Nephron progenitor cell (in vitro differentiated cells): ENCODE measurements around the gene HIGD1A.

Source experiments
- DNase-seq: peaks from one replicate; pipeline ENCODE4 v3.0.0; 2021
- H3K27ac Mint-ChIP-seq: 2 replicates; pipeline ENCODE4 v1.8.0; 2021; ENCODE audit warnings: mild to moderate bottlenecking, moderate library complexity, mixed read lengths
- H3K27me3 Mint-ChIP-seq: 2 replicates; pipeline ENCODE4 v1.8.0; 2021; ENCODE audit warnings: mild to moderate bottlenecking, low read depth, mixed read lengths; ENCODE audit not compliant: poor library complexity
- H3K36me3 Mint-ChIP-seq: 2 replicates; pipeline ENCODE4 v1.8.0; 2021; ENCODE audit warnings: low read depth, mixed read lengths
- H3K4me1 Mint-ChIP-seq: 2 replicates; pipeline ENCODE4 v1.8.0; 2021; ENCODE audit warnings: mixed read lengths
- H3K4me3 Mint-ChIP-seq: 2 replicates; pipeline ENCODE4 v1.8.0; 2021; ENCODE audit warnings: mild to moderate bottlenecking, moderate library complexity, mixed read lengths
- H3K9me3 Mint-ChIP-seq: 2 replicates; pipeline ENCODE4 v1.8.0; 2021; ENCODE audit warnings: mild to moderate bottlenecking, moderate library complexity, mixed read lengths
- CTCF ChIP-seq: fragments of 200-600 bp; sonication (generic); IDR thresholded peaks from 2 replicates; pipeline ENCODE4 v1.5.0; 2021; ENCODE audit warnings: antibody characterized with exemption

The HIGD1A gene

GRCh38 chr3:42755681-42756578, 48.4 kb downstream of the HIGD1A start:
- H3K4me3 Mint-ChIP-seq = no peak overlapping the region
- no peaks in the 10 kb centered on the region for H3K36me3 Mint-ChIP-seq
- H3K4me1 Mint-ChIP-seq = no peaks in the 10 kb centered on the region
- H3K27me3 Mint-ChIP-seq = peaks cover 7% of the 10 kb centered on the region
- no peaks in the 10 kb centered on the region for H3K9me3 Mint-ChIP-seq
- H3K27ac Mint-ChIP-seq = no peak overlapping the region
- peak; percentile 33 for TF ChIP-seq CTCF
- no peak for DNase-seq

GRCh38 chr3:42753757-42754156, 50.5 kb downstream of the HIGD1A start:
- Mint-ChIP-seq H3K9me3 (no peaks in the 10 kb centered on the region), H3K4me3 (no peak overlapping the region), H3K36me3 (no peaks in the 10 kb centered on the region), H3K27me3 (peaks cover 7% of the 10 kb centered on the region), H3K27ac (no peak overlapping the region), H3K4me1 (no peaks in the 10 kb centered on the region)
- TF ChIP-seq CTCF = no peak
- no peak for DNase-seq

GRCh38 chr3:42752961-42753360, 51.3 kb downstream of the HIGD1A start:
- H3K27me3 Mint-ChIP-seq = peaks cover 7% of the 10 kb centered on the region
- no peaks in the 10 kb centered on the region for H3K9me3 Mint-ChIP-seq
- no peak overlapping the region for H3K4me3 Mint-ChIP-seq
- H3K27ac Mint-ChIP-seq = no peak overlapping the region
- no peaks in the 10 kb centered on the region for H3K36me3 Mint-ChIP-seq
- H3K4me1 Mint-ChIP-seq = peaks cover 6% of the 10 kb centered on the region
- no peak for DNase-seq
- TF ChIP-seq CTCF = no peak

GRCh38 chr3:42752441-42752840, 51.8 kb downstream of the HIGD1A start:
- H3K36me3 Mint-ChIP-seq = no peaks in the 10 kb centered on the region
- H3K27me3 Mint-ChIP-seq = peaks cover 7% of the 10 kb centered on the region
- H3K4me1 Mint-ChIP-seq = peaks cover 8% of the 10 kb centered on the region
- H3K9me3 Mint-ChIP-seq = no peaks in the 10 kb centered on the region
- no peak overlapping the region for H3K4me3 Mint-ChIP-seq
- no peak for TF ChIP-seq CTCF
- H3K27ac Mint-ChIP-seq = no peak overlapping the region
- no peak for DNase-seq

- Mint-ChIP-seq H3K4me1 (peaks cover 11% of the 10 kb centered on the region), H3K27ac (peak overlapping the region; percentile 71), H3K4me3 (no peak overlapping the region), H3K9me3 (no peaks in the 10 kb centered on the region), H3K36me3 (no peaks in the 10 kb centered on the region), H3K27me3 (peaks cover 4% of the 10 kb centered on the region)
- no peak for DNase-seq
- no peak for TF ChIP-seq CTCF
These were observed 52.7 kb downstream of the HIGD1A start for GRCh38 chr3:42751609-42752008.

- Mint-ChIP-seq H3K27me3 (peaks cover 3% of the 10 kb centered on the region), H3K27ac (no peak overlapping the region), H3K9me3 (no peaks in the 10 kb centered on the region), H3K4me1 (peaks cover 19% of the 10 kb centered on the region), H3K4me3 (no peak overlapping the region), H3K36me3 (no peaks in the 10 kb centered on the region)
- DNase-seq = no peak
- TF ChIP-seq CTCF = no peak
These were observed 53.5 kb downstream of the HIGD1A start for GRCh38 chr3:42750834-42751233.
